IMR-90 (cell line): ENCODE data around the gene PHAF1. TPM values are rescaled to one million over a fixed set of nuclear protein-coding genes. Genes with fewer than 3 reads are reported as not detected.

Source experiments
- ATAC-seq: fragments of 200-7000 bp; cut with Tn5 transposase; 2 replicates; pipeline ENCODE4 v1.9.1; 2020; ENCODE audit warnings: low read depth, mild to moderate bottlenecking, moderate library complexity
- BruUV-seq: library from RNA; stranded (reverse); fragments of 400-500 nt; replicated peaks from 2 replicates; lab custom pipeline; 2021; lab: Mats Ljungman, UMichigan
- CTCF ChIA-PET: fragments of 300-600 bp; formaldehyde crosslinking; extraction: SDS; loops from one replicate; lab custom pipeline; 2021; ENCODE audit warnings: antibody characterized with exemption; lab: Yijun Ruan, JAX
- POLR2A ChIA-PET: fragments of 300-600 bp; sonication (Branson Sonifier 250); formaldehyde crosslinking; loops from one replicate; lab custom pipeline; 2022; ENCODE audit warnings: antibody characterized with exemption; ENCODE audit not compliant: unreplicated experiment; lab: Charles Lee
- DNase-seq: peaks from one replicate; pipeline ENCODE4 v3.0.0; 2013
- H2AFZ ChIP-seq: replicated peaks from 2 replicates; pipeline ENCODE3; 2013; ENCODE audit warnings: low read length, mild to moderate bottlenecking; ENCODE audit not compliant: poor library complexity
- H2AK5ac ChIP-seq: 2 replicates; pipeline ENCODE4 v1.6.1; 2013; ENCODE audit warnings: low read depth, low read length, inconsistent platforms
- H2AK9ac ChIP-seq: replicated peaks from 2 replicates; pipeline ENCODE3; 2013; ENCODE audit warnings: mild to moderate bottlenecking, low read depth, low read length, moderate library complexity; ENCODE audit not compliant: poor library complexity
- H2BK120ac ChIP-seq: 2 replicates; pipeline ENCODE4 v1.6.1; 2013; ENCODE audit warnings: low read depth, low read length, inconsistent platforms
- H2BK15ac ChIP-seq: 3 replicates; pipeline ENCODE4 v1.6.1; 2013; ENCODE audit warnings: low read depth, low read length, inconsistent platforms
- H2BK20ac ChIP-seq: 2 replicates; pipeline ENCODE4 v1.6.1; 2013; ENCODE audit warnings: low read depth, mild to moderate bottlenecking, inconsistent platforms, low read length, moderate library complexity
- H2BK5ac ChIP-seq: 2 replicates; pipeline ENCODE4 v1.6.1; 2013; ENCODE audit warnings: mild to moderate bottlenecking, low read depth, low read length, inconsistent platforms; ENCODE audit not compliant: poor library complexity, severe bottlenecking
- H3K14ac ChIP-seq: replicated peaks from 2 replicates; pipeline ENCODE4 v1.6.1; 2013; ENCODE audit warnings: low read depth, low read length, inconsistent platforms
- H3K18ac ChIP-seq: 2 replicates; pipeline ENCODE4 v1.6.1; 2013; ENCODE audit warnings: low read depth, low read length, control low read depth
- H3K23ac ChIP-seq: 2 replicates; pipeline ENCODE4 v1.6.1; 2013; ENCODE audit warnings: low read depth, low read length, inconsistent platforms
- H3K27ac ChIP-seq: 2 replicates; pipeline ENCODE4 v1.5.1; 2013; ENCODE audit warnings: mild to moderate bottlenecking, control low read depth, low read length; ENCODE audit not compliant: insufficient read depth
- H3K27me3 ChIP-seq: 2 replicates; pipeline ENCODE4 v1.6.1; 2013; ENCODE audit warnings: low read length; ENCODE audit not compliant: control insufficient read depth, insufficient read depth
- H3K36me3 ChIP-seq: 2 replicates; pipeline ENCODE4 v1.6.1; 2013; ENCODE audit warnings: low read length, mixed read lengths; ENCODE audit not compliant: control insufficient read depth, insufficient read depth
- H3K4ac ChIP-seq: 2 replicates; pipeline ENCODE4 v1.6.1; 2013; ENCODE audit warnings: low read depth, low read length, inconsistent platforms
- H3K4me1 ChIP-seq: 2 replicates; pipeline ENCODE4 v1.6.1; 2013; ENCODE audit warnings: low read length, mixed read lengths; ENCODE audit not compliant: control insufficient read depth, insufficient read depth
- H3K4me2 ChIP-seq: 2 replicates; pipeline ENCODE4 v1.6.1; 2013; ENCODE audit warnings: low read depth, mild to moderate bottlenecking, control low read depth, low read length, moderate library complexity
- H3K4me3 ChIP-seq: 2 replicates; pipeline ENCODE4 v1.5.1; 2013; ENCODE audit warnings: low read depth, mild to moderate bottlenecking, control low read depth, low read length, moderate library complexity; ENCODE audit not compliant: insufficient read depth
- H3K56ac ChIP-seq: 2 replicates; pipeline ENCODE4 v1.6.1; 2013; ENCODE audit warnings: low read length, inconsistent platforms; ENCODE audit not compliant: insufficient read depth; ENCODE audit errors: extremely low read depth
- H3K79me1 ChIP-seq, 2 experiments: 2 replicates each; pipeline ENCODE4 v1.6.1; 2013; ENCODE audit warnings: low read length in 2 of 2, inconsistent platforms in 1 of 2, low read depth in 1 of 2
- H3K9ac ChIP-seq: 2 replicates; pipeline ENCODE4 v1.6.1; 2013; ENCODE audit warnings: low read depth, low read length, control low read depth
- H3K9me1 ChIP-seq: 2 replicates; pipeline ENCODE4 v1.6.1; 2013; ENCODE audit warnings: low read length, inconsistent platforms; ENCODE audit not compliant: insufficient read depth
- H3K9me3 ChIP-seq: 2 replicates; pipeline ENCODE4 v1.6.1; 2013; ENCODE audit warnings: low read length; ENCODE audit not compliant: control insufficient read depth, insufficient read depth
- H4K20me1 ChIP-seq: 2 replicates; pipeline ENCODE4 v1.6.1; 2013; ENCODE audit warnings: low read length, inconsistent platforms; ENCODE audit not compliant: insufficient read depth
- H4K5ac ChIP-seq: 2 replicates; pipeline ENCODE4 v1.6.1; 2013; ENCODE audit warnings: mild to moderate bottlenecking, low read depth, low read length, control low read depth
- H4K8ac ChIP-seq, 2 experiments: 2 replicates each; pipeline ENCODE4 v1.6.1; 2013; ENCODE audit warnings: low read depth in 2 of 2, low read length in 2 of 2, control low read depth in 1 of 2, inconsistent platforms in 1 of 2
- H4K91ac ChIP-seq: 2 replicates; pipeline ENCODE4 v1.6.1; 2013; ENCODE audit warnings: low read depth, low read length, inconsistent platforms; ENCODE audit not compliant: insufficient read depth
- MAFK ChIP-seq: IDR thresholded peaks from 2 replicates; pipeline ENCODE4 v1.6.1; 2012; ENCODE audit warnings: low read depth, low read length, improper control_type of control experiment
- RFX5 ChIP-seq: IDR thresholded peaks from 2 replicates; pipeline ENCODE4 v1.8.0; 2012; ENCODE audit warnings: low read depth, mild to moderate bottlenecking, low read length, moderate library complexity
- WGBS, 2 experiments: methylation state at CpG; one replicate each; pipeline versions ENCODE4 v1.1.5 to v1.1.7; 2013; ENCODE audit warnings: missing lambda C conversion rate in 2 of 2; ENCODE audit not compliant: insufficient read length in 1 of 2; ENCODE audit errors: extremely low coverage in 2 of 2; 5-methylcytosine and 5-hydroxymethylcytosine counted together
- dilution Hi-C: fragments of 300-500 bp; cut with HindIII; formaldehyde crosslinking; loops from one replicate; pipeline ENCODE4 v1.14.3; 2018; ENCODE audit warnings: low sequenced_read_pairs; ENCODE audit not compliant: unreplicated experiment
- in situ Hi-C: fragments of 300-500 bp; cut with MboI; formaldehyde crosslinking; loops from 3 replicates; pipeline ENCODE4 v1.14.3; 2019; ENCODE audit warnings: low sequenced_read_pairs, inconsistent platforms, mixed read lengths
- intact Hi-C: fragments of 100-400 bp; cut with micrococcal nuclease; formaldehyde crosslinking; loops from 2 replicates; pipeline ENCODE4 v1.10.0; 2022
- polyA plus RNA-seq, 3 experiments: library from polyadenylated mRNA; depleted of rRNA; stranded (reverse); fragments of >200 nt; gene quantifications; 2 replicates each; pipeline ENCODE4 v1.2.3, GENCODE V29; 2012; ENCODE audit warnings: low replicate concordance in 1 of 3
- total RNA-seq: library from RNA; depleted of rRNA; stranded (reverse); fragments of >200 nt; gene quantifications from 2 replicates; pipeline ENCODE4 v1.2.3, GENCODE V29; 2012

The PHAF1 gene
- total and polyA plus RNA-seq, 2 of the 4 experiments (the other 2 are of a cell fraction), result 14.0 to 19.8 TPM

GRCh38 chr16:67162506-67163163, 52.9 kb downstream of the PHAF1 start:
- BruUV-seq, result no TSS peak
- Histone ChIP-seq H3K4me1 (peaks cover 18% of the 10 kb centered on the region; the same call in 1 of the 2 replicates), H2BK15ac (no peak overlapping the region), H3K79me1 (peaks cover 10 to 25% of the 10 kb centered on the region in 2 experiments; a peak in 2 of 4 replicates), H3K36me3 (peaks cover 3% of the 10 kb centered on the region; the same call in 1 of the 2 replicates), H3K4ac (no peak overlapping the region), H3K27ac (no peak overlapping the region), H2AFZ (peak overlapping the region; percentile 83), H2BK120ac (no peak overlapping the region), H3K18ac (no peak overlapping the region), H2BK20ac (no peak overlapping the region), H3K9me1 (peaks cover 5% of the 10 kb centered on the region; the same call in 1 of the 2 replicates), H4K91ac (no peak overlapping the region), H3K9ac (no peak overlapping the region), H3K14ac (no peak overlapping the region), H2AK5ac (no peak overlapping the region), H4K20me1 (0 out of 2 replicates have a peak, but pooled peaks cover 5% of the 10 kb centered on the region), H4K8ac (no peak overlapping the region), H3K9me3 (no peaks in the 10 kb centered on the region), H4K5ac (no peak overlapping the region), H2AK9ac (no peak overlapping the region), H3K23ac (no peak overlapping the region), H3K27me3 (peaks cover 24% of the 10 kb centered on the region; the same call in 1 of the 2 replicates), H3K4me2 (no peak overlapping the region), H2BK5ac (no peak overlapping the region), H3K56ac (no peak overlapping the region), H3K4me3 (no peak overlapping the region)
- no peak for DNase-seq
- ChIA-PET POLR2A (no interaction called here), CTCF (no interaction called here)
- no peak for ATAC-seq
- 59% methylated on average over 24 of the region's 44 CpGs; no CpG with 5 or more reads in 1 of the 2 experiments for WGBS, 2 experiments
- dilution Hi-C loops, result no loop called here
- TF ChIP-seq MAFK (no peak), RFX5 (peak; percentile 91)
- in situ Hi-C loops, result no loop called here
- intact Hi-C loops, result no loop called here
